Stimulated activated CD4-positive, alpha-beta T cell treated with anti-CD3 and anti-CD28 coated beads, Interleukin-1b, Interleukin-23, amount 100 ng/mL, for 1 hour (primary cell): Measurements from ENCODE around the gene CAST.

Experiments used
- DNase-seq, 2 donors: peaks; one replicate each; pipeline ENCODE4 v3.0.0-alpha.2; 2020; ENCODE audit warnings: low read depth in 2 of 2

Gene CAST

DNA sequence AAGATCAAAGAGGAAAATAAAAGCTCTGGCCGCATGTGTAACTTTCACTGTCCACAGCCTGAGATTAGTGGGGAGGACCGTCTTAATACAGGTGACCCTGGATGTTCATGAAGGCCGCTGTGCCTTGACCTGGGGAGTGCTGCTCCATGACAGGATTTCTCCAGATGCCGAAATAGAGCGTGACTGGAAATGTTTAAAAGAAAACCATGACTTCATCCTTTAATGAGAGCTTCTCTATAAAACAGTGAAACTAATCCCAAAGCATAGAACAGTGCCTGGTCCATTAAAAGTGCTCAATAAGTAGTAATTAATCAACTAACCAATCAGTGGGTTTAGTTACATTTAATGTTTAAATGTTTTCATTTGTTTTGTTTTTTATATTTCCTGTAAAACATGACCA lies 82.8 kb downstream of the CAST start:
- no peak for DNase-seq

DNA sequence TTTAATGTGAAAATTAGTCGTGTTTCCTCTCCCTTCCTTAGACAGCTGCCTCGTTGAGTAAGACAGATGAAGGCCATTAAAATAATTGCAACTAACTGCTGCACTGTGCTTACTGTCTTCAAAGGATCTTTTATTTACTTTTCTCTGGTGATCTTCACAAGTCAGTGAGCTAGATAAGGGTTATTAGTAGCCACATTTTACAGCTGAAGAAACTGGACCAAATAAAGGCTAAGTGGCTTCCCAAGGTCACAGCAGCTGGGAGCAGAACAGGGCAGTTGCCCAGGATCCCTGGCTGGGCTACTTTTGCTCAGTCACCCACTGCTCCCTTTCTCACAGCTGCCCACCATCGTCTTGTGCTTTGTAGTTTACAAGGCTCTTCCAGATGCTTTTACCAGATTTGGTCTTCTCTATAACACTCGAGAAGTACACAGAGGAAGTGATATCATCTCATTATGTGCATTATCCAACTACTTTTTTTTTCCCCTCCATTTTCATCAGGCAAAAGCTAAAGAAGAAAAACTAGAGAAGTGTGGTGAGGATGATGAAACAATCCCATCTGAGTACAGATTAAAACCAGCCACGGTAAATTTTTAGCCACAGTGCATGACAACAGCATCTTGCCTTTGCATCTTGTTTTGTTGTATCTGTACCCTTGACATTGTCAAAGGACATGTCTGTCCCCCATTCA lies 83.8 kb downstream of the CAST start:
- no peak for DNase-seq

DNA sequence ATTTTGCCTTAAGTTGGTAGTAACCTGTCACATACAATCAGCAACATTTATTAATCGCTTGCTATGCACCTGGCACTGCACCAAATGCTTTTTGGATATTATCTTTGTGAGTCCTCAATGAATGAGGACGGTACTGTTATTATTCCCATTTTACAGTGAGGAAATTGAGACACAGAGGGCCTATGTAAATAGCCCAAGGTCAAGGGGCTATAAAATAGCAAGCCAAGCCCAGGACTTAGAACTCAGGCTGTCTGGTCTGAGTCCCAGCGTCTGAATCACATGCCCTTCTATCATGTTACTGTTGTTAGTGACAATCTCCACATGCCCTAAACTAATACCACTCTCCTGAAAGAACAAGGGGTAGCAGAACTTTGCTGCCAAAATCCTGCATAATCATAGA lies 85.5 kb downstream of the CAST start:
- DNase-seq = no peak

DNA sequence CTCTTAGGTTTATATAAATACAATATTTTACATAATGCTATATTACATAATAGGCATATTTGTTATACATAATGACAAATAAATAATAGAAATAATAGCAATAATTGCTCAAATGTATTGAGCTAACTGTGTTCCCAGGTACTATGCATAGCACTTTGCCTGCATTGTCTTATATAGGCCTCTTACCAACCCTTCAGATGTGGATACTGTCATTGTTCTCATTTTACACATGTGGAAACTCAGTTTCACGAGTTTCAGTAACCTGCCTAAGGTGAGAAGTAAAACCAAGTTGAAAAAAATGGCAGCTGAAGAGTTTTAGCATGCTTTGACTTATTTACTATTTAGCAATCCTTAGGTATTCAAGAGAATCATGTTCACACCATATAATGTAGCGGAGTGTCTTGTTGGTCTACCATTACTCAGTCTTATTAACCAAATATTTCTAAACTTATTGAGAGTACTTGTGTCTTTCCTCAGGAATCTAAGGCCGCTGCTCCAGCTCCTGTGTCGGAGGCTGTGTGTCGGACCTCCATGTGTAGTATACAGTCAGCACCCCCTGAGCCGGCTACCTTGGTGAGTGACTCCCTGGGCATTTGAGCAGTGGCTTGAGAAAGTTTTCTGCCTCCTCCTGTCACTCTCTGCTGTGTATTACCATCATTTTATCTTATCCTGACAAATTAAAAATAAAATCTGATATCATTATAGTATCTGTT lies 88.1 kb downstream of the CAST start:
- no peak for DNase-seq

DNA sequence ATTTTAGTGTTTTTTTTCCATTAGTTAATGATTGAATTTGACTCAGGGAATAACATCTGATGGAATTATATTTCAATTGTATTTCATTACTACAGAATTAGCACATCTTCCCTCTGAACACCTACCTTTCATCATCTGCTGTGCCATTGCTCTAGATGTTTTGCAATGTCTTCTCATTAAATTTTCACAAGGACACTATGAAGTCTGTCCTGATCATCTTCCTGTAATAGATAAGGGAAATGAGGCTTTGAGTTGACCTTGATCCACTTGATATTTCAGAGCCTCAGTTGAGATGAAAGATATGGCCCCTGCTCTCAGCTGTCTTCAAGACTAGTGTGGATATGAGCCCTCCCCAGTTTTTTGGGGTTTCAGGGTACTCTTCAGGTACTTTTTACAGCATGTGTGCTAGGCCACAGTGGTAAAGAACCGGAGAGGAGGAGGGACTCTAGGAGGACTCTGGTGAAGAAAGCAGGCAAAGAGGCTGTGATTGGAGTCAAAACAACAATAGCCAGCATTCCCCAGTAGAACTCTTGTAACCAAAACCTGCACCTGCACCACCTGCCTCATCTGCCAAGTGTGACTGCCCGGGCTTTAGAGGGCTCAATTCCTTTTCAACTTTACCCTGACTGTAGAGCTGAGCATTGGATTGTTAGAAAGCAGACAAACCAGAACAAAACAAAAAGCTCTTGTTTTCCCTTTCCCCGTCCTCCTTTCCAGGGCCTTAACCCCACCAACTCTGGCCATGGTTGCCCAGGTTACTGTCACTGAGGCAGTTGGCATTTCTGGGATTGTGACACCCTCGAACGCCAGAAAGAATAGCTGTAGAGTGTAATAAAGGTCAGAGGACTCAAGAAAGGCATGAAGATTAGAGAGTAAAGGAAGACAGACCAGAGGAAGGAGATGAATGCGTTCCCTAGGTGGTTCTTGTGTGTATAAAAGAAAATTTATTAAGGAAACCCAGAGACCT lies 89.3 kb downstream of the CAST start:
- no peak for DNase-seq

DNA sequence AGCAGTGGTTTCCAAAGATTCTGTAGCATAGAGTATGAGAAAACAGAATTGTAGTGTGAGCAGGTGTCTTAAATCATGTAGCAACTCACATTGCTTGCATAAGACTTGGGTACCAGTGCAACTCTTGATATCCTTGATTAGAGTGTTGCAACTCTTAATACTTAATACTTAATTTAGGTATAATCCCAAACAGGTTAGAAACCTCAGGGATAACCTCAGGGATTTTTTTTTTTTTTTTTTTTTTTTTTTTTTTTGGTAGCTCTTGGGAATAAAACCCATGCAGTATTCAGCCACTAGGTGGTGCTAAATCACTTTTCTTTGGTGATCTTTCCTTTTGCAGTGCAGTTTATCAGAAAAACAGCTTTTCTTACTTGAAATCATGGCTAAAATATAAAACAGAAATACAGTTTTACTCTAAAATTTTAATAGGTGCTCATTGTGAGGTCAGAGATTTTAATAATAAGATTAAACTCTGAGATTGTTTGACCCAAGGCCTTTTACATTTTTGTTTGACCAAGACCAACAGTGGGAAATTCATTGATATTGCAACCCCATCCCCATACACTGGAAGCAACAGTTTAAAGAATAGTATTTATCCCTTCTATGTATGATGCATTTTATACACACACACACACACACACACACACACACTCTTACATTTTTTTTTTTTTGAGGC lies 90.3 kb downstream of the CAST start:
- DNase-seq = no peak

DNA sequence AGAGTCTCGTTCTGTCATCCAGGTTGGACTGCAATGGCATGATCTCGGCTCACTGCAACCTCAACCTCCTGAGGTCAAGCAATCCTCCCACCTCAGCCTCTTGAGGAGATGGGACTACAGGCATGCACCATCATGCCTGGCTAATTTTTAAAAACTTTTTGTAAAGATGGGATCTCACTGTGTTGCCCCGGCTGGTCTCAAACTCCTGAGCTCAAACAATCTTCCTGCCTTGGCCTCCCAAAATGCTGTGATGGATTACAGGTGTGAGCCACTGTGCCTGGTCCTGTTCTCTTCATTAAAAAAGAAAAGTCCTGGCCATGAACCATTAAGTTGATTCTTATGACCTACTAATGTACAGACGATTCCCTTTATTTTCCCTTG lies 90.8 kb downstream of the CAST start:
- DNase-seq = no peak

DNA sequence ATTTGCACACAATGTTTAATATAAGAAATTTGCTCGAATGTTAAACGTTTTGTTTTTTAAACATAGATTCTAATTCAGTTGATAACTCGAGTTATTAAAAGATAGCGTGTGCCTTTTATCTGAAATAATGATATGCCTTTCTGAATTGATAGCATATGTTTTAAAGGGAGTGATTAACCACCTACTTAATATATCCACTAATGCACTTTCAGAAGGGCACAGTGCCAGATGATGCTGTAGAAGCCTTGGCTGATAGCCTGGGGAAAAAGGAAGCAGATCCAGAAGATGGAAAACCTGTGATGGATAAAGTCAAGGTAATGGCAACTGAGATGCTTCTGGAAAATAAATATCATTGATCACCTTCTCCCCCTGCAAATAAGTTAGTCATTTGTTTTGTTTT lies 91.7 kb downstream of the CAST start:
- DNase-seq = no peak

DNA sequence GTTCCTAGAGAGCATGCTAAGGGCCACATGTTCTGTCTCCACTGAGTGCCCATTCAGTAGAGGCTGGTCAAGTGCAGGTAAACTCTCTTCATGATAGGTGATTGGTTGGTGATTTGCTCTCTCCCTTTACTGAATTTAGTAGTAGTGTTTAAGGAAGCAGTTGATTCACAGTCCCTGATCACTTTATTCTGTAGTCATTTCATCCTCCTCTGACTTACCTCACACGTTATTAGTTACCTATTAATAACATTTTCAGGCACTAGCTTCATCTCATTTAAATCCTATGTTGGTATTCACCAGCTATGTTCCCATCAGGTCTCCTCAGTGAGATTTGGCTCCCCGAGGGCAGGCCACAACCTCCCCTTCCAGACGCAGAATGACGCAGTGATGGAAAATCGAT lies 93.7 kb downstream of the CAST start:
- DNase-seq = no peak

DNA sequence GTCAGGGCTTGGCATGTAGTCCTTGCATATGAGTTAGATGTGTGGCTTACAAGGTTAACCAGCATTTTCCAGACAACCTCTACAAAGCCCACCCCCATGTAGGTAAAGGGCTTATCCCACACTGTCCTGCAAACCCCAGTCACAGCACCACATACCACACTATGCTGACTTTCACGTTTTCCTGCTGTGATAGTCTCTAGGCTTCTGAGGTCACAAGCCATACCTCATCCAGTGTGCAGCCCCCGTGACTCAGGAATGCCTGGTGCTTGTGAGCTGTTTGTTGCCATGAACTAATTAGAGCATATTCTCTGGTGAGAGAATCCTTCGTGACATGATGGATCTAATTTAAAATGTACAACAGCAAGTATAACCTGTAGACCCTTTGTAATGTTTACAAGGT lies 94.8 kb downstream of the CAST start:
- DNase-seq = no peak

DNA sequence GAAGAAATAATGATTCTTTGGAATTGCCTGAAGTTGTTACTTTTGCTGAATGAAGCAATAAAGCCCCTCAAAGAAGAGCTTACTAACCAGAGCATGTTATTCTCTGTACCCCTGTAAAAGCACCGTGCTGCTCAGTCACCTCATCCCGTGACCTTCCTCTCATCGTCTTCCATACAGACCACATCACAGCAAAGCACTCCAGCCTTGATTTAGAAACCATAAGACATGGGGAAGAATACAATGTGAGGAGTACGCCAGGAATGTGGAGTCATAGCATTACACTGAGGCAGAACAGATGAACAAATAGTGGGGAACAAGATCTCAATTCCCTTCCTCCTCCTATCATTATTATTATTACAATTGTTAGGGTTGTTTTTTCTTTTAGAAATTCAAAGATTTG lies 96.4 kb downstream of the CAST start:
- DNase-seq = no peak

DNA sequence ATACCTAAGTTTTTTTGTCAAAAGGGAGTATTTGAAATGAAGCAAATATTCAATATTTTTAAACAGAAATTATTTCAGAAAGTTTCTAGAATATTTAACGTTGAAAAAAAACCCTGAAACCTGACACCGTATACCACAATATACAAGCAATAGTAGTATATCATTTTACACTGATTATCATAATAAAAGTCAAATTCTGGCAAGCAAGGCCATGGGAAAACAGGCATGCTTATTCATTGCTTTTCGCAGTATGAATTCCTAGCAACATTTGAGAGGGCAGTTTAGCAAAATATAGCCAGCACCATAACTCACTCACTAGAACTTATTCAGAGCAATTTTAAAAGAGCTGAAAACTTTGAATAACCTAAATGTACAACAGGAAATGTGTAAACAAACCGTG lies 99.4 kb downstream of the CAST start:
- DNase-seq = no peak

DNA sequence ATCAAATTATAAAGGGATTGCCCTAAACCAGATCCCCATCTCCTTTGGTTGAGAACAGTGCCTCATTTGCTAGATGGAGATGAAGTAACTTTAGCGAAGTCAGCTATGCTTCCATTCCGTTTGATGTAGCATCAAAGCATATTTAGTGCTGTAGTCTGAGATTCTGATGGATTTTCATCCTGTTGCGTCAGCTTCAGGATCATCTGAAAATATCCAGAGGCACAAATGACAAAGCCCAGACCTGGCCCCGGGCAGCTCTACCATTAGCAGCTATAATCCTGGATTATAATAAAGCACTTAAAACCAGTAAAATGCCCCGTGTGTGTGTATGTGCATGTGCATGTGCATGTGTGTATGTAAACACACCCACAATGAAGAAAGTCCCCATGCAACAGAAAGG lies 100.8 kb downstream of the CAST start:
- no peak for DNase-seq

DNA sequence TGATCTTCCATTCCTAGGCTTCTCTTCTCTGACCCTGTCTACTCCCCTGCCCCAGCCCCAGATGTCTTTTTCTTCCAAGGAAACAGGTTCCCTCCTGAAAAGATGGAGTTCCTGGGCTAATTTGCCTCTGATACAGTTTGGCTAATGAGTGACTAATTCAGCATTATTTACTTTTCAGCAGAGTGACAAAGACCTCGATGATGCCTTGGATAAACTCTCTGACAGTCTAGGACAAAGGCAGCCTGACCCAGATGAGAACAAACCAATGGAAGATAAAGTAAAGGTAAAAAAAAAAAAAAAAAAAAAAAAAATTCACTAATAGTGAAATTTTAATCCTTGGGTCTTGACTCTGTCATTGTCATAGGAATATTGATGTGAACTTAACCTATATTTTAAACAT lies 102.9 kb downstream of the CAST start:
- no peak for DNase-seq

DNA sequence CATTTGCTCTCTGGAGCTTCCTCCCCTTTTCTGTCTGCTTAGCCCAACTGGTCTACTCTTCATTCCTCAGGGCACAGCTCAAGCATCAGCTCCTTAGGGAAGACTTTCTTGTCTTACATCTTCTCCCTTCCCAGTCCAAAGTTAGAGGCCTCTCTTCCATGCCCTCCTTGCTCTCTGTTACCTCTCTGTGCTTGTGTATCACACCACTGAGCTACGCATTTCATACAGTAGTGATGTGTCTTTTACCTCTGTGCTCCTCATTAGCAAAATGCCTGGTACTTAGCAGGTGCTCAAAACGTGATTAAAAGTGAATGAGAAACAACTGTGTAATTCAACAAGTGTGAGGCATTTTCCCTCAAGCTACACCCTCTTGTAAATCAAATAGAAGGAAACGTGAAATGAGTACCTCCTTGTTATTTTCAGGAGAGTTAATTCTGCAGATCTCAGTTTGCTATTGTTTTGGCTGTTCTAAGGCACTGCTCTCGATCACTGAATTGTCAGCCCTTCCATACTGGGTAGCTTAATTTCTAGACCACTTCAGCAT lies 106.6 kb downstream of the CAST start:
- no peak for DNase-seq

DNA sequence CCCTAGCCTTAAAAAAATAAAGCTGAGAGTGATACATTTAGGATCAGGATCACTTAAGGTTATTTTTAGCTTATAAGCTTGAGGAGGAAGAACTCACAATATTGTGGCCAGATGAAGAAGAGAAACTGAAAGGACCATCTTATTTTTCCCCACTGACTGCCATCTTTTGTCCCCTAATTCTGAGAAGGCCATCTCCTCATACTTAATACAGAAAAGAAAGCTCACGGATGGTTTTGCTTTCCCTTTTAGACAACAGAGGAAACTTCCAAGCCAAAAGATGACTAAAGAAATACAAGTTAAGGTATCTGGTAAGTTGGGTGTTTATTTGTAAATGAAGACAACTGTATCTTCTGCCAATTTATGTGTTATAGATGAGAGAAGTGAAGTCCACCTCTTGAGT lies 109.2 kb downstream of the CAST start:
- no peak for DNase-seq

DNA sequence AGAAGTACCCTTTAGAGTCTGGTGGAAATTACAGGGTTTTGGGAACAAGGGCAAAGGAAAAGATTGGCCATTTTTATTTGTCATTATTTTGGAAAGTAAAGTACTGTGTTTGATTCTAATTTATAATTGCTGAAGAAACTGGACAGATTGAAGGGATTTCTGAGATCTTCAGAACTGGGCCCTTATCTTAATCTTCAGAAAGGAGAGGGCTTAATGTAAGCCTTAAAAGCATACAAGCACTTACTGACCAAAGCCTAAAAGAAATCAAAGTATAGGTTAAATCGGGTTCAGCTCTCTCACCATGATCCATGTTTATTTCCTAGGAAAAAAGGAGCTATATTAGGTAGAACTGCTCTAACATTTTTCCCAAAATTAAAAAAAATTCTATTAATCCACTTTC lies 109.9 kb downstream of the CAST start:
- no peak for DNase-seq

DNA sequence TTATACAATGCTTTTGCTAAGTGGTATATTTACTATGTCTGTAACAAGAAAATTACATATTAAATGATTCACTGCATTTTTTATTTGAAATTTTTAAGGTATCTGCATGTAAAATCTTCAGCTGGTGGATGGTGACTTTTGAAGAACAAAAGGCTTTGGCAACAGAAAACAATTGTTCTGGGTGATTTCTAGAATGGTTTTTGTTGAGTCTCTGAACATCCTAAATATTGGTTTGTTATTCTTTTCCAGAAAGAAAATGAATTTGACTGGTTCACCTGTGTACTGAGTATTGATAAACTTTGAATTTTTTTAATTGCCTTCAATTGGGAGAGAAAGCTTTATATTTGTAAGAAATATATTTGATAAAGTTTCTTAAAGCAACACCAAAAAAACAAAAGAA lies 110.4 kb downstream of the CAST start:
- no peak for DNase-seq

DNA sequence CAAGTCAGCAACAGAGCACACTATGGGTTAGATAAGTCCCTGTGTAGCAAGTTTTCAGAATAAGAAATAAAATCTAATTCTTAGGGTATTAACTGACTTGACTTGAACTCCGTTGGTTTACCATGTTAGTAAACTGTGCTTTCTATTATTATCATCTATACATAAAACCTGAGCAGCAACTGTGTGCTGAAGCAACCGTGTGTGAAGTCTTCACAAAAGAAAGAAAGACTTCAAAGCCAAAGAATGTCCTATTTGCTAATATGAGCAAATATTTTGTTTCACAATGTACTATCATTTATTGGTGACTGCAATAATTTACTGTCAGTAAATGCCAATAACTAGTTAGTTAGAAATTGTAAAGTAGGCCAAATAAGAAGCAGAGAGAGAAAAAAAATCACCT lies 112.9 kb downstream of the CAST start:
- no peak for DNase-seq

DNA sequence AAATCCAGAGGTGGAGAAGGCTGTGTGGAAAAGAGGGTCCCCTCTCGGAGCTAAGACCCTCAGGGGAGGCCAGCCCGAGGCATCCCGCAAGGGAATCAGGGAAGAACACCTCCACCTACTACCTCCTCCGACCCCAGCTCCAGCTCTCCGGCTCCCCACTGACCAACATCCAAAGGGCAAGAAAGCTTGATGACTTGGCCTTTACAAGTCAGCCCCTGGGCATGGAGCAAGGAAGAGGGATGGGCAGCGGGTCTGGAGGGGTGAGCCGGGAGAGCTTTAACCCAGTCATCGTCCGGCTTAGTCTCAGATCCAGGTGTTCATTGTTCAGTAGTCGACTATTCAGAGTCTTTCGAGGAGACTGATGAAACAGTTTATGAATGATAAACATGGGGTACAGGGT lies 113.5 kb downstream of the CAST start:
- DNase-seq = no peak

DNA sequence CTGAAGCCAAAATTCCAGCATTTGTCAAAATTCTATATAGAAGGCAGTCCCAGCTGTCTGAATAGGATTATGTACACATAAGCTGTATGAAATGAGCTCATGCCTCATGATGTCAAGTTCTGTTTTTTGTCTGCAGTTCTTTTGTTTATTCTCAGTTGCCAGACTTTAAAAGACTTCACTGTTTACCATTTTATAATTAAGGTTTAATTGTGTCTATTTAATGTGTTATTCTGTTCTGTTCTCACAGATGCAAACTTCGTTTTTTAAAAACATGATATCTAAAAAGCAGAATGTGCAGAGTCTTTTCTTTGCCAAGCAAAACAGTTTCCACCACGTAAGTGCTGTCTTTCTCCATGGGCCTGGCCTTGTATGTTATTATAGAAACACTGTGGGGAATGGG lies 114.4 kb downstream of the CAST start:
- no peak for DNase-seq

DNA sequence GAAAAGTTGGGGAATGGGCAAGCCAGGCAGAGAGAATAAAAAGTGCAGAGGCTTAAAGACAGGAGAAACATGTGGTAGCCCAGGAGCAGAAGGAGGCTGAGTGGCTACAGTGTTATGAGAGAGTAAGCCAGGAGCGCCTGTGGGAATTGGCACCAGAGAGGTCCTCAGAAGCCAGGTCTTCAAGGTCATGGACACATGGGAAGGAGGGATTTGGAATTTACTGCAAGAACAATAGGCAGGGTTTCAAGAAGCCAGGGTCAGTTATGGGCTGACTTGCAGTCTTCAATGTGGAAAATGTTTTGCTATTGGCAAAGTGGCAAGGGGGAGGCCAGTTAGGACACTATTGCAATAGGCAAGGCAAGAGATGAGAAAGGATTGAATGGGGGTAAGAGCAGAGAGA lies 116.2 kb downstream of the CAST start:
- no peak for DNase-seq
